Ovary (tissue), 9 donors: ENCODE results near the gene UBE2L5. TPM values are rescaled to one million over a fixed set of nuclear protein-coding genes. Genes with fewer than 3 reads are reported as not detected.

Source experiments
- DNase-seq, 5 donors: peaks; one replicate each; pipeline ENCODE4 v3.0.0-alpha.2; 2019 to 2020
- H3K27ac ChIP-seq, 2 donors: fragments of 200-600 bp; one replicate each; pipeline versions ENCODE4 v1.5.1 to v1.8.0; 2019 to 2022
- H3K27me3 ChIP-seq: fragments of 200-600 bp; one replicate; pipeline ENCODE4 v1.8.0; 2022
- H3K36me3 ChIP-seq: fragments of 200-600 bp; sonication (generic); one replicate; pipeline ENCODE4 v1.5.1; 2019
- H3K4me1 ChIP-seq: one replicate; pipeline ENCODE4 v1.8.1; 2013; ENCODE audit warnings: mild to moderate bottlenecking, moderate library complexity; ENCODE audit not compliant: insufficient read depth
- H3K4me3 ChIP-seq: fragments of 200-600 bp; sonication (generic); one replicate; pipeline ENCODE4 v1.5.1; 2017
- H3K9me3 ChIP-seq, 2 donors: fragments of 200-600 bp in 1 of 2; sonication (generic) in 1 of 2; one replicate each; pipeline versions ENCODE4 v1.5.1 to v1.8.1; 2013 to 2019; ENCODE audit warnings: mild to moderate bottlenecking in 1 of 2, moderate library complexity in 1 of 2
- CTCF ChIP-seq, 3 donors: fragments of 450-650 bp in 2 of 3; fragments of 200-600 bp in 1 of 3; IDR thresholded peaks; one replicate each; pipeline versions ENCODE4 v1.5.1 to v1.8.0; 2016 to 2022; ENCODE audit warnings: antibody characterized with exemption in 3 of 3, mild to moderate bottlenecking in 1 of 3
- EP300 ChIP-seq: sonication (generic); formaldehyde crosslinking; IDR thresholded peaks from one replicate; pipeline ENCODE4 v1.6.1; 2017; ENCODE audit warnings: antibody characterized with exemption
- POLR2A ChIP-seq: fragments of 450-650 bp; IDR thresholded peaks from one replicate; pipeline ENCODE4 v1.6.1; 2017; ENCODE audit warnings: antibody characterized with exemption, mild to moderate bottlenecking, moderate library complexity
- WGBS, 3 donors: extraction: QIAGEN DNeasy Blood & Tissue Kit in 1 of 3; methylation state at CpG; one replicate each; pipeline versions ENCODE4 v1.1.5 to v1.1.7; 2013 to 2017; 5-methylcytosine and 5-hydroxymethylcytosine counted together
- intact Hi-C, 4 donors: fragments of 100-400 bp; cut with DNase I; formaldehyde crosslinking; loops; one replicate each; pipeline versions ENCODE4 v1.11.0 to v1.15.1; 2022 to 2023
- polyA plus RNA-seq, 2 donors: library from polyadenylated mRNA; stranded (reverse); fragments of 200-250 nt in 1 of 2; fragments of 350-450 nt in 1 of 2; fragmentation: Illumina TruSeq in 1 of 2; extraction: RNeasy Lipid Tissue Mini Kit (QIAGEN cat#74804) in 1 of 2; gene quantifications; one replicate each; pipeline ENCODE4 v1.2.3, GENCODE V29; 2013 to 2014
- total RNA-seq, 7 donors: library from RNA; depleted of rRNA in 2 of 7; stranded (reverse); fragments of >200 nt in 2 of 7; fragmentation: NEBNext Ultra II Directional in 3 of 7; extraction: Animal tissue kit (Norgen Biotek cat#: 25700) in 3 of 7; gene quantifications; one replicate each; pipeline versions ENCODE4 v1.1.0 to v1.2.4, GENCODE V29; 2016 to 2023
- donor health status: DM: no; HTN: no; CAD: no; lungs with moderate emphysema.
- donor health status: DM: no; HTN: no; CAD: no.
- donor health status: Bipolar disorder and iron deficiency.
- donor health status: DM: yes; HTN: yes; CAD: no.
- donor health status: DM: no; HTN: no; CAD: no.
- donor health status: DM: yes; HTN: yes; CAD: no.

The UBE2L5 gene
- total and polyA plus RNA-seq, 9 donors, result 0.11 to 0.48 (median 0.15) TPM; not detected in 6

GRCh38 chr13:30400376-30400775, 21.9 kb upstream of the UBE2L5 start:
- peaks cover 2% of the 10 kb centered on the region for H3K4me1 ChIP-seq
- no peaks in the 10 kb centered on the region for H3K9me3 ChIP-seq
- H3K27ac ChIP-seq, result no peak overlapping the region
- intact Hi-C loops, result loop anchor here in 2 of 4 donors (10.0 kb wide), 3 partner anchors 64 to 404 kb away; partner anchors contain the start of gene HMGB1 (in 1 of the 2)
- TF ChIP-seq CTCF (IDR thresholded peaks at IDR 0.05) (no peak), EP300 (no peak), POLR2A (no peak)
- WGBS, 3 donors, result 98 to 100% (median 100%) methylated on average over 2 of the region's 2 CpGs
- H3K27me3 ChIP-seq, result no peaks in the 10 kb centered on the region
- no peaks in the 10 kb centered on the region for H3K36me3 ChIP-seq
- H3K4me3 ChIP-seq, result no peak overlapping the region
- DNase-seq, result no peak

GRCh38 chr13:30401347-30401746, 20.9 kb upstream of the UBE2L5 start:
- intact Hi-C loops, result loop anchor here in 2 of 4 donors (10.0 kb wide), 3 partner anchors 63 to 403 kb away; partner anchors contain the start of gene HMGB1 (in 1 of the 2)
- Histone ChIP-seq H3K36me3 (no peaks in the 10 kb centered on the region), H3K27me3 (no peaks in the 10 kb centered on the region), H3K27ac (no peak overlapping the region), H3K9me3 (no peaks in the 10 kb centered on the region), H3K4me1 (peaks cover 1% of the 10 kb centered on the region), H3K4me3 (no peak overlapping the region)
- WGBS, 3 donors, result 92 to 95% (median 95%) methylated on average over 5 of the region's 5 CpGs
- TF ChIP-seq EP300 (no peak), CTCF (IDR thresholded peaks at IDR 0.05) (no peak), POLR2A (no peak)
- no peak for DNase-seq

- WGBS, 3 donors, result 51 to 60% (median 59%) methylated on average over 6 of the region's 6 CpGs
- TF ChIP-seq POLR2A (no peak), CTCF (IDR thresholded peaks at IDR 0.05) (no peak), EP300 (no peak)
- no peak overlapping the region for H3K4me3 ChIP-seq
- H3K4me1 ChIP-seq, result peaks cover 2% of the 10 kb centered on the region
- DNase-seq, result no peak
- no peaks in the 10 kb centered on the region for H3K27me3 ChIP-seq
- H3K27ac ChIP-seq, result no peak overlapping the region
- no peaks in the 10 kb centered on the region for H3K36me3 ChIP-seq
- H3K9me3 ChIP-seq, result no peaks in the 10 kb centered on the region
- intact Hi-C loops, result loop anchor here in 2 of 4 donors (10.0 kb wide), 3 partner anchors 61 to 401 kb away; partner anchors contain the start of gene HMGB1 (in 1 of the 2)
These were observed 18.8 kb upstream of the UBE2L5 start for GRCh38 chr13:30403456-30403855.

GRCh38 chr13:30404207-30404606, 18.1 kb upstream of the UBE2L5 start:
- no peaks in the 10 kb centered on the region for H3K36me3 ChIP-seq
- H3K4me3 ChIP-seq, result no peak overlapping the region
- H3K4me1 ChIP-seq, result peaks cover 2% of the 10 kb centered on the region
- DNase-seq, result no peak
- H3K27ac ChIP-seq, result no peak overlapping the region
- intact Hi-C loops, result loop anchor here in 2 of 4 donors (10.0 kb wide), 3 partner anchors 61 to 401 kb away; partner anchors contain the start of gene HMGB1 (in 1 of the 2)
- 48 to 66% (median 60%) methylated on average over 5 of the region's 5 CpGs for WGBS, 3 donors
- no peaks in the 10 kb centered on the region for H3K9me3 ChIP-seq
- TF ChIP-seq CTCF (IDR thresholded peaks at IDR 0.05) (no peak), EP300 (no peak), POLR2A (no peak)
- H3K27me3 ChIP-seq, result no peaks in the 10 kb centered on the region
